HCT116 (cell line): ENCODE measurements around the gene CARMIL1. TPM values are rescaled to one million over a fixed set of nuclear protein-coding genes. Genes with fewer than 3 reads are reported as not detected.

ENCODE experiments used
- ATAC-seq: fragments of 200-7000 bp; cut with Tn5 transposase; 2 replicates; pipeline ENCODE4 v1.9.1; 2020; ENCODE audit warnings: mild to moderate bottlenecking, moderate library complexity
- BruUV-seq: library from RNA; stranded (reverse); fragments of 400-500 nt; replicated peaks from 2 replicates; lab custom pipeline; 2021; lab: Mats Ljungman, UMichigan
- CTCF ChIA-PET: fragments of 300-600 bp; sonication (Branson Sonifier 250); formaldehyde crosslinking; loops from one replicate; lab custom pipeline; 2021; ENCODE audit warnings: antibody characterized with exemption; lab: Charles Lee
- POLR2A ChIA-PET: fragments of 300-600, 350-600 bp; sonication (Branson Sonifier 250); formaldehyde crosslinking; loops from one replicate; lab custom pipeline; 2021; ENCODE audit warnings: antibody characterized with exemption; lab: Charles Lee
- RAD21 ChIA-PET, 2 experiments: fragments of 300-600 bp; sonication (Branson Sonifier 250); formaldehyde crosslinking; loops; one replicate each; lab custom pipeline; 2023; ENCODE audit warnings: low total read pairs in 2 of 2; ENCODE audit not compliant: uncharacterized antibody in 2 of 2, unreplicated experiment in 2 of 2, low non-redundant PET in 1 of 2; lab: Charles Lee
- DNase-seq: peaks from one replicate; pipeline ENCODE4 v3.0.0-alpha.2; 2010; ENCODE audit warnings: low read depth, low spot score
- H2AFZ ChIP-seq: fragments of 200-600 bp; shearing (Covaris generic), sonication (generic); 2 replicates; pipeline ENCODE4 v1.6.1; 2017; ENCODE audit warnings: low read depth, mixed run types, mixed read lengths, antibody characterized with exemption, low read length; ENCODE audit not compliant: poor library complexity, severe bottlenecking
- H3K27ac ChIP-seq: 2 replicates; pipeline ENCODE4 v1.5.1; 2012; ENCODE audit warnings: low read depth, low read length
- H3K27me3 ChIP-seq: fragments of 200-600 bp; sonication (generic); 2 replicates; pipeline ENCODE4 v1.6.1; 2016; ENCODE audit warnings: mixed run types, low read length, mixed read lengths; ENCODE audit not compliant: insufficient read depth
- H3K36me3 ChIP-seq, 2 experiments: fragments of 200-500 bp in 1 of 2; fragments of 200-600 bp in 1 of 2; sonication (Bioruptor generic) in 1 of 2; sonication (generic) in 1 of 2; 2 replicates each; pipeline versions ENCODE4 v1.5.1 to v1.6.1; 2014 to 2016; ENCODE audit warnings: low read length in 2 of 2, inconsistent platforms in 1 of 2, mixed read lengths in 1 of 2, mixed run types in 1 of 2; ENCODE audit not compliant: insufficient read depth in 2 of 2, control insufficient read depth in 1 of 2
- H3K4me1 ChIP-seq, 2 experiments: fragments of 200-600 bp in 1 of 2; sonication (generic) in 1 of 2; 2 replicates each; pipeline versions ENCODE4 v1.5.1 to v1.6.1; 2012 to 2017; ENCODE audit warnings: low read length in 2 of 2, inconsistent platforms in 1 of 2, mild to moderate bottlenecking in 1 of 2, mixed read lengths in 1 of 2, mixed run types in 1 of 2, moderate library complexity in 1 of 2; ENCODE audit not compliant: insufficient read depth in 2 of 2, control insufficient read depth in 1 of 2
- H3K4me2 ChIP-seq: fragments of 200-600 bp; sonication (generic); 2 replicates; pipeline ENCODE4 v1.6.1; 2017; ENCODE audit warnings: mixed run types, low read length, mixed read lengths
- H3K4me3 ChIP-seq, 2 experiments: fragments of 200-600 bp in 1 of 2; sonication (generic) in 1 of 2; replicated peaks in 1 of 2; 2 replicates each; pipeline ENCODE4 v1.5.1; 2011 to 2016; ENCODE audit warnings: low read length in 2 of 2, control low read depth in 1 of 2, low read depth in 1 of 2, mild to moderate bottlenecking in 1 of 2, mixed read lengths in 1 of 2, mixed run types in 1 of 2
- H3K79me2 ChIP-seq: fragments of 200-600 bp; sonication (generic); 2 replicates; pipeline ENCODE4 v1.6.1; 2017; ENCODE audit warnings: mild to moderate bottlenecking, mixed run types, low read length, moderate library complexity, mixed read lengths; ENCODE audit not compliant: insufficient read depth
- H3K9ac ChIP-seq: fragments of 200-600 bp; sonication (generic); 2 replicates; pipeline ENCODE4 v1.6.1; 2016; ENCODE audit warnings: low read length, mixed read lengths
- H3K9me2 ChIP-seq: fragments of 200-600 bp; sonication (generic), shearing (Covaris generic); 2 replicates; pipeline ENCODE4 v1.6.1; 2017; ENCODE audit warnings: mixed run types, mild to moderate bottlenecking, moderate library complexity; ENCODE audit not compliant: insufficient read depth
- H3K9me3 ChIP-seq, 2 experiments: fragments of 200-500 bp in 1 of 2; fragments of 200-600 bp in 1 of 2; sonication (Bioruptor generic) in 1 of 2; sonication (generic) in 1 of 2; 2 replicates each; pipeline ENCODE4 v1.6.1; 2014 to 2017; ENCODE audit warnings: low read length in 2 of 2, mixed read lengths in 2 of 2, inconsistent platforms in 1 of 2, low read depth in 1 of 2, mild to moderate bottlenecking in 1 of 2, mixed run types in 1 of 2, moderate library complexity in 1 of 2; ENCODE audit not compliant: control insufficient read depth in 1 of 2, insufficient read depth in 1 of 2
- H4K20me1 ChIP-seq: fragments of 200-600 bp; sonication (generic), shearing (Covaris generic); 2 replicates; pipeline ENCODE4 v1.6.1; 2017; ENCODE audit warnings: mixed run types, mild to moderate bottlenecking, moderate library complexity; ENCODE audit not compliant: insufficient read depth
- CEBPB ChIP-seq: IDR thresholded peaks from 2 replicates; pipeline ENCODE4 v1.6.1; 2012; ENCODE audit warnings: low read depth
- CTCF ChIP-seq, 3 experiments: fragments of 200-600 bp in 1 of 3; sonication (generic) in 1 of 3; IDR thresholded peaks in 2 of 3; conservative IDR thresholded peaks in 1 of 3; 2 replicates each; pipeline ENCODE4 v1.5.1; 2012 to 2017; ENCODE audit warnings: low read depth in 2 of 3, low read length in 2 of 3, antibody characterized with exemption in 1 of 3, borderline replicate concordance in 1 of 3, control low read depth in 1 of 3, mild to moderate bottlenecking in 1 of 3, mixed read lengths in 1 of 3, mixed run types in 1 of 3, moderate library complexity in 1 of 3; ENCODE audit not compliant: insufficient read depth in 1 of 3
- ELF1 ChIP-seq: IDR thresholded peaks from 2 replicates; pipeline ENCODE4 v1.6.1; 2012; ENCODE audit warnings: low read depth, borderline replicate concordance
- EZH2 ChIP-seq: fragments of 200-600 bp; sonication (generic); IDR thresholded peaks from 2 replicates; pipeline ENCODE4 v1.6.1; 2017; ENCODE audit warnings: antibody characterized with exemption, mixed run types
- EZH2phosphoT487 ChIP-seq: fragments of 200-600 bp; IDR thresholded peaks from 2 replicates; pipeline ENCODE4 v1.6.1; 2018; ENCODE audit warnings: antibody characterized with exemption, borderline replicate concordance
- FOSL1 ChIP-seq: IDR thresholded peaks from 2 replicates; pipeline ENCODE4 v1.6.1; 2012; ENCODE audit warnings: low read depth
- JUND ChIP-seq: IDR thresholded peaks from 2 replicates; pipeline ENCODE4 v1.6.1; 2012
- POLR2AphosphoS5 ChIP-seq: IDR thresholded peaks from 2 replicates; pipeline ENCODE4 v1.6.1; 2011; ENCODE audit warnings: mild to moderate bottlenecking, low read depth, low read length, moderate library complexity
- RAD21 ChIP-seq: IDR thresholded peaks from 2 replicates; pipeline ENCODE4 v1.6.1; 2012; ENCODE audit warnings: low read depth, mild to moderate bottlenecking
- SP1 ChIP-seq: IDR thresholded peaks from 2 replicates; pipeline ENCODE4 v1.6.1; 2012; ENCODE audit warnings: low read depth
- SRF ChIP-seq: IDR thresholded peaks from 2 replicates; pipeline ENCODE4 v1.6.1; 2012; ENCODE audit warnings: low read depth
- YY1 ChIP-seq: IDR thresholded peaks from 2 replicates; pipeline ENCODE4 v1.6.1; 2011; ENCODE audit warnings: low read length, low read depth, moderate library complexity, mild to moderate bottlenecking; ENCODE audit not compliant: insufficient replicate concordance; ENCODE audit errors: extremely low read depth
- ZBTB33 ChIP-seq: IDR thresholded peaks from 2 replicates; pipeline ENCODE4 v1.6.1; 2011; ENCODE audit warnings: mild to moderate bottlenecking, low read length, moderate library complexity; ENCODE audit not compliant: insufficient replicate concordance; ENCODE audit errors: extremely low read depth
- ZFX ChIP-seq: fragments of 450-650 bp; IDR thresholded peaks from 2 replicates; pipeline ENCODE4 v1.6.1; 2017
- ZNF274 ChIP-seq: fragments of 200-500 bp; sonication (Bioruptor generic); IDR thresholded peaks from 2 replicates; pipeline ENCODE4 v1.6.1; 2014; ENCODE audit warnings: mild to moderate bottlenecking, low read depth, low read length, inconsistent platforms
- intact Hi-C: fragments of 100-400 bp; cut with micrococcal nuclease; formaldehyde crosslinking; loops from 2 replicates; pipeline ENCODE4 v1.10.0; 2022
- total RNA-seq: library from RNA; stranded (reverse); gene quantifications from one replicate; pipeline ENCODE4 v1.2.1, GENCODE V29; 2021; ENCODE audit not compliant: unreplicated experiment

Gene CARMIL1
- total RNA-seq, 1 experiment from 2014 or later = 21.7 TPM

- no peaks in the 10 kb centered on the region for H3K9me2 ChIP-seq
- intact Hi-C loops = no loop called here
- no peak overlapping the region for H2AFZ ChIP-seq
- H3K27ac ChIP-seq = no peak overlapping the region
- ChIA-PET CTCF (no interaction called here), POLR2A (no interaction called here), RAD21 (no interaction called here)
- H3K36me3 ChIP-seq = no peaks in the 10 kb centered on the region
- no peak overlapping the region for H3K4me3 ChIP-seq
- no peaks in the 10 kb centered on the region for H3K4me1 ChIP-seq
- TF ChIP-seq POLR2AphosphoS5 (no peak), RAD21 (no peak), JUND (no peak), YY1 (no peak), EZH2 (no peak), CEBPB (no peak), EZH2phosphoT487 (no peak), ZFX (no peak), SP1 (no peak)
- no peaks in the 10 kb centered on the region for H3K27me3 ChIP-seq
- H3K9me3 ChIP-seq = 0 out of 4 replicates have a peak, but pooled peaks cover 0 to 3% of the 10 kb centered on the region in 2 experiments
- ATAC-seq = no peak
- BruUV-seq = no TSS peak
- DNase-seq = no peak
- peaks cover 12% of the 10 kb centered on the region for H3K79me2 ChIP-seq
- H4K20me1 ChIP-seq = no peaks in the 10 kb centered on the region
- no peak overlapping the region for H3K4me2 ChIP-seq
- H3K9ac ChIP-seq = no peak overlapping the region
These were observed 138.0 kb downstream of the CARMIL1 start for GRCh38 chr6:25417046-25417605.

GRCh38 chr6:25418454-25419052 lies 139.4 kb downstream of the CARMIL1 start:
- no peak overlapping the region for H2AFZ ChIP-seq
- no peak overlapping the region for H3K4me2 ChIP-seq
- BruUV-seq = no TSS peak
- H3K27me3 ChIP-seq = no peaks in the 10 kb centered on the region
- H3K36me3 ChIP-seq = no peaks in the 10 kb centered on the region
- no peak overlapping the region for H3K4me3 ChIP-seq
- ChIA-PET RAD21 (no interaction called here), CTCF (no interaction called here), POLR2A (no interaction called here)
- H4K20me1 ChIP-seq = no peaks in the 10 kb centered on the region
- ATAC-seq (no peak), DNase-seq (no peak)
- H3K9me2 ChIP-seq = no peaks in the 10 kb centered on the region
- 0 out of 4 replicates have a peak, but pooled peaks cover 0 to 3% of the 10 kb centered on the region in 2 experiments for H3K9me3 ChIP-seq
- peaks cover 12% of the 10 kb centered on the region for H3K79me2 ChIP-seq
- intact Hi-C loops = no loop called here
- H3K4me1 ChIP-seq = no peaks in the 10 kb centered on the region
- H3K27ac ChIP-seq = no peak overlapping the region
- no peak overlapping the region for H3K9ac ChIP-seq
- no peak for TF ChIP-seq EZH2
- no peak for TF ChIP-seq ZBTB33
- no peak for TF ChIP-seq SRF
- no peak for TF ChIP-seq CTCF (IDR thresholded peaks at IDR 0.05 in 2 of 3, conservative IDR thresholded peaks at IDR 0.05 in 1 of 3; ENCODE audit: borderline replicate concordance in 1 of 3, insufficient read depth in 1 of 3, low read depth in 2 of 3, low read length in 2 of 3)
- TF ChIP-seq SP1 = no peak
- TF ChIP-seq FOSL1 = no peak
- TF ChIP-seq ZNF274 = no peak
- no peak for TF ChIP-seq ELF1
